Stimulated activated CD8-positive, alpha-beta memory T cell treated with anti-CD3 and anti-CD28 coated beads, Interleukin-4, amount 100 ng/mL, for 24 hours (primary cell): ENCODE data around the gene PROSER1.
A peak's percentile ranks its signal among the peaks of the same experiment; 100 is the strongest.
"Not testable (repeated sequence)": the region's sequence is repeated elsewhere in the genome, so short reads cannot be mapped to it uniquely, and the experiment has no call there.

Experiments
- DNase-seq: peaks from one replicate; pipeline ENCODE4 v3.0.0-alpha.2; 2020; ENCODE audit warnings: low read depth

Gene PROSER1

DNA sequence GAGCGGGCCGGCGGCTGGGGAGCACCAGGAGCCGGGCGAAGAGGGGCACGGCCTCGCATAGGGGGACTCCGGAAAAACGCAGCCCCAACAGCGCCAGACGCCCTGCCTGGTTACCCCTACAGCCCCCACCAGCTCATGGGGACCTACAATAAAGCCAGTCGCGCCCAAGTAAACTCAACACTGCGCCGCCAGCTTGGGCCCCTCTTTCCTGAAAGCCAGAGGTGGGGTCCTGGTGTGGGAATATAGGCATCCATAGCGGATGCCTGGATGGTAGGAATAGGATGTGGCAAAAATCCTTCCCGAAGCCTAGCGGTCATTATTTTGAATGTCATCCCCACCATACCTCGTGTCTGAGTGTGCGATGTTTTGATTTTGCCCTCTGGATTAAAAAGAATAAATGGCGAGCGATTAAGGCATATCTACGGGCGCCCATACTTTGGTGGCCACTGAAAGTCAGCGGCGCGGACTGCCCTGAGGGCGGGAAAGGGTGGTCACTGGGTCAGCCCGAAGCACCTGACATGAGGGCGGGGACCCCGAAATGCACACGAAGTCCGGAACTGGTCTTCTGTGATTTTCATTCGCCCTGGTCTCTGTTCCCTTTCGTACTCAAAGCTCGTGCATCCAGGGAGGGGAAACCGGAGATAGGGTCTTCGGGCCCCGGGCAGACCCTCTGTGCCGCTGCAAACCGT is at the start of gene PROSER1, which contains the start of gene NHLRC3:
Gene PROSER1 (minus strand): TSS at position 210 of the 689 bp plus-strand sequence. CDS start 847 bp downstream, outside the sequence.
Gene NHLRC3 (plus strand): TSS at position 577 of the 689 bp plus-strand sequence. CDS start 184 bp downstream, outside the sequence.
- DNase-seq, result peak; percentile 75

DNA sequence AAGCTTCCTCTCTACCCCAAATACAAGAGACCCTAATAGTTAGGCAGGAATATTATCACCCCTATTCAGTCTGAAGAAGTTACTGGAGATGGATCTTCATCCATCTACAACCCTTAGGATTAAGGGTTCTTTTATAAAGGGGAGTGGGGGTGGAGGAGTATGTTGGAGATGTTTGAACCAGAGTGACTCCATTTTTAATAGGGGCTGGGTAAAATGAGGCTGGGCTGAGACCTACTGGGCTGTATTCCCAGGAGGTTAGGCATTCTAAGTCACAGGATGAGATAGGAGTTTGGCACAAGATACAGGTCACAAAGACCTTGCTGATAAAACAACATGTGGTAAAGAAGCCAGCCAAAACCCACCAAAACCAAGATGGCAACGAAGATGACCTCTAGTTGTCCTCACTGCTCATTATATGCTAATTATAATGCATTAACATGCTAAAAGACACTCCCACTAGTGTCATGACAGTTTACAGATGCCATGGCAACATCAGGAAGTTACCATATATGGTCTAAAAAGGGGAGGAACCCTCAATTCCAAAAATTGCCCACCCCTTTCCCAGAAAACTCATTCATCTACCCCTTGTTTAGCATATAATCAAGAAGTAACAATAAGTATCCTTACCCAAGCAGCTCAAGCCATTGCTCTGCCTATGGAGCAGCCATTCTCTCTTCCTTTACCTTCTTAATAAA is 48.5 kb upstream of the PROSER1 start:
- not testable (repeated sequence) for DNase-seq

- DNase-seq, result no peak
Observed at GRCh38 chr13:39073983-39074382, 36.1 kb upstream of the PROSER1 start.

DNA sequence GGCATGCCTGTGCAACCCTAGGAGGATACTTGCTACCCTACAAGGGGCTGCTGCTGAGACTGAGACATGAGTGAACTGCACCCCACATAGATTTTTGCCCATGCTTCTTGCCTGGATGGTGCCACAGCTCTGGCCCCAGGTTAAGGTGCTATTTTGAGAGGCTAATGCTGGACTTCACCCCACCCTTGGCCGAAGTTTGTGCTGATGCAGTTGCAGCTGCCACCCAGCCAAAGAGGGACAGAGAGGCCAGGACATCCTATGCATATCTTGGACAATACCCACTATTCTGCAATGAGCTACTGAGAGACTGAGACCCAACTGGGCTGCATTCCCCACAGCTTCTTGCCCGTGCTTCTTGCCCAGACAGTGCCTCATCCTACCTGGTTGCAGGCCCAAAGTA is 35.0 kb upstream of the PROSER1 start:
- no peak for DNase-seq

- DNase-seq, result no peak
Observed at GRCh38 chr13:39062004-39062403, 24.1 kb upstream of the PROSER1 start.

DNA sequence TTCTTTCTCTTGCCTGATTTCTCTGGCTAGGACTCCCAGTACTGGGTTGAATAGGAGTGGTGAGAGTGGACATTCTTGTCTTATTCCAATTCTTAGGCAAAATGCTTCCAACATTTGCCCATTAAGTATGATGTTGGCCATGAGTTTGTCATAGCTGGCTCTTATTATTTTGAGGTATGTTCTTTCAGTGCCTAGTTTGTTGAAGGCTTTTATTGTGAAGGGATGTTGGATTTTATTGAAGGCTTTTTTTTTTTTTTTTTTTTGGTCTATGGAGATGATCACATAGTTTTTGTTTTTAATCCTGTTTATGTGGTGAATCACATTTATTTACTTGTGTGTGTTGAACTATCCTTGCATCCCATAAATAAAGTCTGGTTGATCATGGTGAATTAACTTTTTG is 20.2 kb upstream of the PROSER1 start:
- no peak for DNase-seq

DNA sequence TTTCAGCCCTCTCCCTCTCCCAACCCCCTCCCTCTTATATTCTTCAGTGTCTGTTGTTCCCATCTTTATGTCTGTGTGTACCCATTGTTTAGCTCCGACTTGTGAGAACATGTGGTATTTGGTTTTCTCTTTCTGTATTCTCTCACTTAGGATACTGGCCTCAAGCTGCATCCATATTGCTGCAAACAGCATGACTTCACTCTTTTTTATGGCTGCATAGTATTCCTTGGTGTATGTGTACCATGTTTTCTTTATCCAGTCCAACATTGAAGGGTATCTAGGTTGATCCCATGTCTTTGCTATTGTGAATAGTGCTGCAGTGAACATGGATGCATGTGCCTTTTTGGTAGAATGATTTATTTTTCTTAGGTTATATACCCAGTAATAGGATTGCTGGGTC is 18.1 kb upstream of the PROSER1 start:
- no peak for DNase-seq

GRCh38 chr13:39054112-39054511 is 16.2 kb upstream of the PROSER1 start:
- DNase-seq, result no peak

DNA sequence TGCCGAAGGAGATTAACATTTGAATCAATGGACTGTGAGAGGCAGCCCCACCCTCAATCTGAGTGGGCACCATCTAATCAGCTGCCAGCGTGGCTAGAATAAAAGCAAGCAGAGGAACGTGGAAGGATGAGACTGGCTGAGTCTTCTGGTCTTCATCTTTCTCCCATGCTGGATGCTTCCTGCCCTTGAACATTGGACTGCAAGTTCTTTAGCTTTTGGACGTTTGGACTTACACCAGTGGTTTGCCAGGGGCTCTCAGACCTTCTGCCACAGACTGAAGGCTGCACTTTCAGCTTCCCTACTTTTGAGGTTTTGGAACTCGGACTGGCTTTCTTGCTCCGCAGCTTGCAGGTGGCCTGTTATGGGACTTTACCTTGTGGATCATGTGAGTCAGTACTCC is 15.1 kb upstream of the PROSER1 start:
- DNase-seq, result no peak

- DNase-seq, result no peak
Observed at GRCh38 chr13:39051157-39051556, 13.3 kb upstream of the PROSER1 start.

DNA sequence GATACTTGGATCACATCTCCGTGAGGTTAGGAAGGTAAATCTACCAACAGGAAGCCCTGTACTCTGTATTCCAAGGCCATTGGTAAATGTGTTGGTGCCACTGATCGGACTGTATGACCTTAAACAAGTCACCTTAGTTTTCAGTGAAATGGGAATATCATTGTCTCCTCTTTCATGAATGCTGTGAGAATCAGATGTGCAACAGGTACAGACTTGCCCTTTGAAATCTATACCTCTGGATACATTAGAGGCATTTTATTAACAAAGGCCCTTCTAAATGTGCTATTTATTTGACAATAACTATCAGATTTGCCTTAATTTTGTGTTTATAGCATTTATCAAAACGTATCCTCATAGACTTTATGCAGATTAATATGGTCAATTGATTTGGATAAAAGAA is 11.4 kb upstream of the PROSER1 start:
- no peak for DNase-seq

DNA sequence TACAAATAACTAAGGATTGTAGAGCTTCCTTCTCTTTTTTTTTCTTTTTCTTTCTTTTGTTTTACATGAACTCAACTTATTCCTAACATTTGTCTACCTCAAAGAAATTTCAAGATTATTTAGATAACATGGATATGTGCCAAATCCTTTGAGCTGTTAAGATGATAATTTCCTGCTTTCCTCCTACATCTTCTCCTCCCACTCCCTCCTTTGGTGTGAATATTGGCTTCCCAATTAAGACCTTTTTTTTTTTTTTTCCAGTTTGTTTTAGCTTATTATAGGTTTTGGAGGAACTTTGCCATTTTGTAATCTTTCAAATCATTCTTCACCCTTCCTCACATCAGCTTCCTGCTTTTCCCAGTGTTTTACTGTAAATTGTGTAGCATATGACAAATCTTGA is 10.9 kb upstream of the PROSER1 start:
- no peak for DNase-seq

- DNase-seq, result no peak
Observed at GRCh38 chr13:39047560-39047959, 9.7 kb upstream of the PROSER1 start.

DNA sequence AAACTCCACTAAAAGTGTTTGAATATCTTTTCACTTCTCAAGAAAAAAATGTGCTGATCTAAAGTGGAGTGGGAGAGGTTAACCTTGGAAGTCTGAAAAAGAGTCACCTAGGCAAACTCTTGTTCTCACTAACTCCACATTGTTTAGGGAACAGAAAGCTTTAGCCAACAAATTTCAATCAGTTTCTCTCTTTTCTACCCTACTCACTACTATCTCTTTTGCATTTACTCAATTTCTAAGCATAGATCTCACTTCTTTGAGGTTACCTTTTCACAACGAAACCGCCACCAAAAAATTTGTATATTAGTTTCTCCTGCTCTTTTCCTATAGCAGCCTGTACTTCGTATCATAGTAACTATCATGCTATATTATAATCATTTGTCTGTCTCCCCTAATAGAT is 6.6 kb upstream of the PROSER1 start:
- DNase-seq, result no peak

DNA sequence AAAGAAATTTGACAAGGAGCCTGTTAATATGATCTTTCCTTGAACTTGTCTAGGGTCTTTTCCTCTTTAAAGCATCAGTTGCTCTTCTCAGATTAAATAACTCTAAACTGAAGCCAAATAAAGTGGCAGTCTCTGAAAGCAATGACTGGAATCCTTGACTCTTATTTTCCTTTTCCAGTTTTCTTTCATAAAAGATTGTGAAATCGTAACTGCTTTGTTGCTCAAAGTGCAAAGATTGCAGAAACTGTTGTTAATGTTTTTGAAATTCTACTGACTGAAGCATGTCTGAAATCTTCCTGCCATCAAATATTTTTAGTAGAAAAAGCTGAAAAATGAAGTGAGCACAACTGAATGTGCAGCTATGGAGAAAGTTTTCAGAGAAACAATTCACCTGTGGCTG is 2.3 kb upstream of the PROSER1 start:
- no peak for DNase-seq

DNA sequence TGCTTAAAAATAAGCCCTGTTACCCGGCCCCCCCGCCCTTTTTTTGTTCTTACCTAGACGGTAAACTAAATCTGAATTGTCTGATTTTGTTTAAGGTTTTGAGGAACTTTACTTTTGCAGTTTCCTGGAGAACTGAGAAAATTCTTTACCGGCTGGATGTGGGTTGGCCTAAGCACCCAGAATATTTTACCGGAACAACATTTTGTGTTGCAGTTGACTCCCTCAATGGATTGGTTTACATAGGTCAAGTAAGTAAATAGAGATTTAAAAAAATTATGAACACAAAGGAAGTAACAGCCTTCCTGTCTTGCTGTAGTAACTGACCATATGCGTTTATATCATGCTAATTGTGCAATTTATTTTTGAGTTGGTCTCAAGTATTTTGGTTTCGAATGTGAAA is 1.2 kb upstream of the PROSER1 start:
- DNase-seq, result no peak

- DNase-seq, result peak; percentile 14
Observed at GRCh38 chr13:39038569-39039030, 711 bp upstream of the PROSER1 start.

DNA sequence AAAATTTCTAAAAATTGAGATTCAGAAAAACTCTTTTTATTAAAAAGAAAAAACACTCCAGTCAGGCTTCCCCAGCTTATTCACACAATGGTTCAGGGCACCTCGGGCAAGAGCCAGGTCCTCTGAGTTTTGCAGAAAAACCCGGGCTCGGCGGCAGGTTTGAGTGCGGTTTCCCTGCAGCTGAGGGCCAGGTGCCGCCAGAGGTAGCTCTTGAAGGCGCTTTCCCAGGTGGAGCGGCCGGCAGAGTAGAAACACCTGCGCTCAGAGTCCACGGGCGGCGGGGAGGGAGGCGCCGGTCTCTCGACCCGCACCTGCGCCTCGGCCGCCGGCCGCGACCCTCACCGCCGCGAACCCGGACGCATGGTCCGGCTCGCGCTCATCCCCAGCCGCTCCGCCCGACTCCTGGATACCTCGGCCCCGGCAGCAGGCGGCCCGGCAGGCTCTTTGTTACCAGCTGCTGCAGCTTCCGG is 444 bp downstream of the PROSER1 start:
- DNase-seq, result no peak

DNA sequence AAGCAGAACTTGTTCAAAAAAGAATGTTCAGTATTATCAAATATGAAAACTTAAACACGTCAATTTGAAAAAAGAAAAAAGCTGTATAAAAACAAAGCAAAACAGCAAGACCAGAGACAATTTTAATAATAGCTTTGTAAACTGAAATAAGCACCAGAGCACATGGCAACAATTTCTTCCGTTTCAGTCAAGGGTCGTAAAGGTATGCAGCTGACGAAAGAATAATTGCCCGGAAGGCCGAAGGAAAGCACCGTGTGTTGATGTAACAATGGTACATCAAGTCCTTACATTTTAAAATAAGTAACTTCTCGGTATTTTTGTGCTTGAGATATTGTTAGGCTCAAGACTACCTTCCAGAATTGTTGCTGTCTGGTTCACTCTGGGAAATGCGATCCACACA is 1.7 kb downstream of the PROSER1 start:
- no peak for DNase-seq

GRCh38 chr13:39035799-39036198 is 2.1 kb downstream of the PROSER1 start:
- DNase-seq, result no peak

DNA sequence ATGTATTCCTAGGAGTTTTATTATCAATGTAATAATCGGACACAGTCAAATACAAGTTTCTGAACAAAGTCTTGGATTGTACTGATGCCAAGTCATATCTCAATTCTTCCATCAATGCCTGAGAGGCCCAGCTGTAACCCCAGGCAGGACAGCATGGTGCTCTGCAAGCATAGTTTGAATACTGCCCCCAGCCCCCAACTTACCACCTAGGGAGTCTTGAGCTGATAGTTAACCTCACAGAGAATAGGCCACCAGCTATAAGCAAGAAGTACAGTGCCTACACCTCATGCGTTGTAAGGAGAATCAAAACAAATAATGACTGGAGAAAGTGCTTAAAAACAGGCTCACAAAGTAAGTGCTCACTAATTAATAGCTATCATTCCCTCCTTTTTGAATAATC is 2.7 kb downstream of the PROSER1 start:
- DNase-seq, result no peak

DNA sequence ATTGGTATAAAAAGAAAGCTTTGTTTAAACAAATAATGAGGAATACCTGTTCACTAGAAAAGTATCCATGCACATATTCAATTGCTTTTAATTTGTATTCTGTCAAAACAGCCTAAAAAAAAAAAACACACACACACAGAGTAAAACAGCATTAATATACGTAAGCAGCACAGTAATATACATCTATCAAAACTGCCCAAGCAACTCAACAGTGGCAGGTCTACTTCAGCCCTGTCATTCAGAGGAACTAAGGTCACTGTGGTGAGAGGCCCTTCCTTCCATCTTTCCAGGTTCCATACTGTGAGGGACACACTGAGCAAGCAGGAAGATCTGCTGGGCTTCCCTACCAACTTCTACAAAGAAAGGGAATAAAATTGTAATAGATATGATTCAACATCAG is 3.8 kb downstream of the PROSER1 start:
- no peak for DNase-seq

- no peak for DNase-seq
Observed at GRCh38 chr13:39032150-39032549, 5.7 kb downstream of the PROSER1 start.
